Coronary artery (tissue), 2 donors: Measurements from ENCODE around the gene NARS2.

Experiments
- DNase-seq: peaks from one replicate; pipeline ENCODE4 v3.0.0-alpha.2; 2017; ENCODE audit warnings: low spot score
- H3K27ac ChIP-seq, 2 donors: fragments of 200-600 bp; sonication (generic); one replicate each; pipeline ENCODE4 v1.5.1; 2016 to 2019
- H3K4me3 ChIP-seq: fragments of 200-600 bp; sonication (generic); 2 replicates; pipeline ENCODE4 v1.5.1; 2016; ENCODE audit warnings: mild to moderate bottlenecking, moderate library complexity
- TF ChIP-seq, protein P1 (sequence below): fragments of 200-600 bp; sonication (generic); IDR thresholded peaks from one replicate; pipeline ENCODE4 v1.5.1; 2019; ENCODE audit warnings: antibody characterized with exemption

The NARS2 gene

DNA sequence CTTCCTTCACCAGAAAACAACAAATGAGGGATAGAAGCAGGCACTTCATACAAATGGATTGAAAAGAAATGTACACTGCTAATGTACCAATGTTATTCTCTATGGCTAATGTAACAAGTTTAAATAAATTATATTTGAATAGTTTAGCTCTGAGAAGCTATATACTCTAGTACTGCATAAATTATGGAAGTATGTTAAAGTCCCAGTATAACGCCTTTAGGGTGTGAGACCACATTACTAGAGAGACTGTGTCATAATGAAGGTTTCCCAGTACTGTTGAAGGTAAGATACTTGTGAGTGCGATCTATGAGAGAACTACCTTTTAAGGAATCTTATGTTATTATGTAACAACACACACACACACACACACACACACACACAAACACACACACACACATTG lies 117.2 kb downstream of the NARS2 start:
- TF ChIP-seq, protein P1, sequence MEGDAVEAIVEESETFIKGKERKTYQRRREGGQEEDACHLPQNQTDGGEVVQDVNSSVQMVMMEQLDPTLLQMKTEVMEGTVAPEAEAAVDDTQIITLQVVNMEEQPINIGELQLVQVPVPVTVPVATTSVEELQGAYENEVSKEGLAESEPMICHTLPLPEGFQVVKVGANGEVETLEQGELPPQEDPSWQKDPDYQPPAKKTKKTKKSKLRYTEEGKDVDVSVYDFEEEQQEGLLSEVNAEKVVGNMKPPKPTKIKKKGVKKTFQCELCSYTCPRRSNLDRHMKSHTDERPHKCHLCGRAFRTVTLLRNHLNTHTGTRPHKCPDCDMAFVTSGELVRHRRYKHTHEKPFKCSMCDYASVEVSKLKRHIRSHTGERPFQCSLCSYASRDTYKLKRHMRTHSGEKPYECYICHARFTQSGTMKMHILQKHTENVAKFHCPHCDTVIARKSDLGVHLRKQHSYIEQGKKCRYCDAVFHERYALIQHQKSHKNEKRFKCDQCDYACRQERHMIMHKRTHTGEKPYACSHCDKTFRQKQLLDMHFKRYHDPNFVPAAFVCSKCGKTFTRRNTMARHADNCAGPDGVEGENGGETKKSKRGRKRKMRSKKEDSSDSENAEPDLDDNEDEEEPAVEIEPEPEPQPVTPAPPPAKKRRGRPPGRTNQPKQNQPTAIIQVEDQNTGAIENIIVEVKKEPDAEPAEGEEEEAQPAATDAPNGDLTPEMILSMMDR, result no peak
- Histone ChIP-seq H3K27ac (no peak overlapping the region), H3K4me3 (no peak overlapping the region)
- DNase-seq, result no peak

DNA sequence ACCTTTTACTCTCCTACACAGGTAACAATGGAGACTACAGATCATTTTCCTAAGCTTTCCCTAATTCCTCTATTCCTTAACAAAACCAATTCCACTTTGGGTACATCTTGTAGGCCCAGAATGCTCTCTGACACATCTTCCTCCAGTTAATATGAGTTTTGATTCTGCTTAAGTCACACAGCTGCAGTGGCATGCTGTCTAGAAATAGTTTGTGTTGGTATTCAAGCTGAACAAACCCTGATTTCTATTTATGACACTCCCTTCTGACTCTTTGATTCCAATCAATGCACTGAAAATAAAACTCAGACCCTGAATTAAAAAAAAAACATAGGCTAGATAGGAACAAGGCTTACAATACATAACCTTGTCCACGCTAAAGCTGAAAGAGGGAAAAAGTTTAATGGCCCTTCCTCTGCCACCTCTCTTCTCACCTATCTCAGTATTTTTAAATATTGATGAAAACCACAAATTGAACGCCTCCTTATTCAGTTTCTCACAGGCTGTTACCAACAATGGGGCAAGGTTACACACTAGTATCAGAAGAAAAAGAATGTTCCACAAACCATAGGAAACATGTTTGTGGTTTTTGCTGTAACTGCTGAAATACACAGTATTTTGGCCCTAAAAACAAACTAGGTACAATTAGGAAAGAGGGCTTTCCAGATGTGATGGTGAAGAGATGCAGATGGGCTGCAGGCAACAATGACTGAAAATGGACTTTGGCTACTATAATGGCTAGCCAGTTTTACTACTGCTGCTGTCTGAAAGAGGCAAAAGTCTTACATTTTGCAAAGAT lies 121.3 kb downstream of the NARS2 start:
- H3K27ac ChIP-seq, result no peak overlapping the region
- no peak for DNase-seq
- no peak overlapping the region for H3K4me3 ChIP-seq
- TF ChIP-seq, protein P1, result no peak

DNA sequence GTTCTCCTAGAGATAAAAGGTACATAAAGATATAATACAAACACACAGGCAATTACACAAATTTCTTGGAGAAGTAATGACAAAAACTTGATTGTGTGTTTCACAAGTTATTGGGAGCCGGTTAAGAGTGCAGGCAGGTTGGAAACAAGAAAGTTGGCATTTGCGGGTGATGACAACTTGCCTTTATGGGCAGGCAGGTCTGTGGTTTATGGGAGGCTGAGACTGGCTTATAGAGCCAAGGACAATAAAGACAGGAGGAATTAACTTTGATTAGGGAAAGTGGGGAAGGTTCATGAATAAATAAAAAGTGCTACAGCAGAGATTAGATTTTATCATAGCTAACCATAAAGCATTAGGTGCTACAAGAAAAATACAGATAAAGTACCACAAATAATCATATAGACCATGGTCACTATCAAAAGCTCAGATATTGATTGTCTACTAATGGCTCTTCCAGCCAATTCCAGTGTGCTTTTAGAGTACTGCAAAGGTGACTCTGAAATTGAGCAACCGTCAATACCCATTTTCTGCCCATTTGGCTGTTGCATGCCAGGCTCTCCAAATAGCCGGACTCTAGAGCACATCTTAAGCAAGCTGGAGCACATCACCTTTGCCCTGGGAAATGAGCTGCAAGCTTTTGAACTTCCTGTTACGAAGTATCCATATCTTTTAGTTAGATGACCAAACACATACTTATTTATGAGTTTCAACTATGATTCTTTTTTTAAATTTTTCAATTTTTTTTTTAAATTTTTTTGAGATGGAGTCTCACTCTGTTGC lies 123.1 kb downstream of the NARS2 start:
- TF ChIP-seq, protein P1, result no peak
- DNase-seq, result no peak
- Histone ChIP-seq H3K27ac (no peak overlapping the region), H3K4me3 (no peak overlapping the region)

DNA sequence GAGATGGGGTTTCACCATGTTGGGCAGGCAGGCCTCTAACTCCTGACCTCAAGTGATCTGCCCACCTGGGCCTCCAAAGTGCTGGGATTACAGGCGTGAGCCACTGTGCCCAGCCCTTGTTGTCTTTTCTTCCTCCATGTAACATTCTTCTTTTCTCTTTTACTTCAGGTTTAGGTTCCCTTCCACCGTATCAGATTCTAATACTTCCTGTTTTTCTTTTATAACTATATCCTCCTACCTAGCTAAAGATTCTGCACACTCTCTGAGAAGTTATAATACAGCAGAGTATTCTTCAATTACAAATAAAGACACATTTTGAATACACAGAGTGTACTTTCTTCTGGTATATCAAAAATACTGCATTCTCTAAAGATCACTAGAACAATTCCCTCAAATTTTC lies 123.8 kb downstream of the NARS2 start:
- TF ChIP-seq, protein P1, result no peak
- Histone ChIP-seq H3K4me3 (no peak overlapping the region), H3K27ac (no peak overlapping the region)
- DNase-seq, result no peak

DNA sequence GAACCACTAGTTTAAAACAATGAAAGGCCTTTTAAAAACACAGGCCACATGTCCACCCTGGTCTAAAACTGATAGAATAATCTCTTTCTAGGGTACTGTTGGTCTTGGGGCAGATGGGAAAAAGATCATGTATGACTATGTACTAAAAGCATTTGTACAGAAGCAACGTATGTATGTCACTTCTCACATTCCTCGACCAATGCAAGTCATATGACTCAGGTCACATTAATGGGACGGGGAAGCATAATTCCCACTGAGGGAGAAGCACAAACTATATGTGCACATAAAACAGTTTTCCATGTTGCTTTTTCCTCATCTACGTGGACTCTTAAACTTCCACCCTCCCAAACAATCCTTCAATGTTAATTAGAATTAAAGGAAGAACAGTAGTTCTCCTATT lies 124.8 kb downstream of the NARS2 start:
- TF ChIP-seq, protein P1, result no peak
- H3K4me3 ChIP-seq, result no peak overlapping the region
- H3K27ac ChIP-seq, result no peak overlapping the region
- no peak for DNase-seq

DNA sequence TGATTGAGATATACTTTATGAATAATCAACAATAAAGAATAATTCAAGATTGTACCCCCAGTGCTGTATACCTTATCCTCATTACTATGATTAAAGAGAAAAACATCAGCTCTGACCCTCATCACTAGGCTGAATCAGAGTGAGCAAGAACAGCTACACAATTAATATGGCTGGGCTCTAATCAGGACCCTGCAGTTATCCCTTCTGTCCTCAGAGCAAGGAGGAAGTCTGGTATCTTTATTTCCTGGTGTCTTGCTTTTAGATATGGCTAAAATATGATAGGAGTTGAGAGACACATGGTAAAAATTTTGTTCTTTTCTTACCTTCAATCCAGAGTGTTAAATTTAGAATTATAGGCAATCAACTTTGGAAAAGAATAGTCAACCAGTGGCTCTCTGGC lies 128.5 kb downstream of the NARS2 start:
- DNase-seq, result no peak
- TF ChIP-seq, protein P1, result no peak

More for the DNA sequence above, 128.5 kb downstream of the NARS2 start:
- no peak overlapping the region for H3K4me3 ChIP-seq
- no peak overlapping the region for H3K27ac ChIP-seq
